Activated CD4-positive, CD25-positive, alpha-beta regulatory T cell treated with anti-CD3 and anti-CD28 coated beads, Interleukin-2, amount 50 U/mL, for 24 hours (primary cell): ENCODE data around the gene EGF.

Experiments used
- ATAC-seq, 2 donors: fragments of 150-1000 bp; cut with Tn5 transposase; one replicate each; pipeline ENCODE4 v1.10.0; 2021; ENCODE audit warnings: mild to moderate bottlenecking in 1 of 2, moderate library complexity in 1 of 2

The EGF gene

GRCh38 chr4:110042545-110043517, 130.1 kb downstream of the EGF start:
- ATAC-seq = no peak

GRCh38 chr4:110046588-110047049, 133.9 kb downstream of the EGF start:
- ATAC-seq = no peak

GRCh38 chr4:110049951-110050925, 137.6 kb downstream of the EGF start:
- ATAC-seq = no peak

- no peak for ATAC-seq
Measured at GRCh38 chr4:110055158-110055768, 142.6 kb downstream of the EGF start.

GRCh38 chr4:110058677-110059076, 146.0 kb downstream of the EGF start:
- ATAC-seq = no peak

GRCh38 chr4:110059556-110060191, 147.0 kb downstream of the EGF start:
- peak; percentile 59 to 74 for ATAC-seq

- no peak for ATAC-seq
Measured at GRCh38 chr4:110061076-110061475, 148.4 kb downstream of the EGF start.
